ENCODE measurements around the gene STK32C.

- TF ChIP-seq EZH2 (IDR thresholded peaks at IDR 0.05; ENCODE audit: borderline replicate concordance, low read depth, low read length, poor library complexity, severe bottlenecking), result no peak
- no peak for TF ChIP-seq CTCF (conservative IDR thresholded peaks at IDR 0.05; ENCODE audit: low read depth, low read length)
Measured at GRCh38 chr10:132298038-132298881, 9.5 kb downstream of the STK32C start.

Data from A673 (cell line).